Liver (tissue), 3 donors: ENCODE data around the gene NT5DC2.
"Not testable (repeated sequence)": the region's sequence is repeated elsewhere in the genome, so short reads cannot be mapped to it uniquely, and the experiment has no call there.

ENCODE experiments used
- ATF3 ChIP-seq: IDR thresholded peaks from 2 replicates; pipeline ENCODE4 v1.6.1; 2016; ENCODE audit warnings: antibody characterized with exemption
- CTCF ChIP-seq: fragments of 150-350 bp; IDR thresholded peaks from 2 replicates; pipeline ENCODE4 v1.5.1; 2017; ENCODE audit warnings: improper control_type of control experiment, low read depth, low read length; ENCODE audit not compliant: missing input control
- EGR1 ChIP-seq, 2 donors: IDR thresholded peaks; 2 replicates each; pipeline ENCODE4 v1.6.1; 2016 to 2018; ENCODE audit warnings: antibody characterized with exemption in 2 of 2, low read depth in 2 of 2
- HNF4A ChIP-seq, 2 donors: conservative IDR thresholded peaks; 2 replicates each; pipeline ENCODE4 v1.6.1; 2016; ENCODE audit warnings: antibody characterized with exemption in 2 of 2, mild to moderate bottlenecking in 2 of 2
- JUND ChIP-seq, 2 donors: IDR thresholded peaks; 2 replicates each; pipeline ENCODE4 v1.6.1; 2016; ENCODE audit warnings: antibody characterized with exemption in 2 of 2
- MAX ChIP-seq: IDR thresholded peaks from 2 replicates; pipeline ENCODE4 v1.6.1; 2016; ENCODE audit warnings: antibody characterized with exemption
- RAD21 ChIP-seq, 2 donors: IDR thresholded peaks; 2 replicates each; pipeline ENCODE4 v1.6.1; 2016; ENCODE audit warnings: antibody characterized with exemption in 2 of 2, mild to moderate bottlenecking in 2 of 2
- REST ChIP-seq: IDR thresholded peaks from 2 replicates; pipeline ENCODE4 v1.6.1; 2016; ENCODE audit warnings: antibody characterized with exemption, mild to moderate bottlenecking
- RXRA ChIP-seq, 2 donors: IDR thresholded peaks; 2 replicates each; pipeline ENCODE4 v1.6.1; 2017 to 2018; ENCODE audit warnings: antibody characterized with exemption in 2 of 2, mild to moderate bottlenecking in 1 of 2
- TAF1 ChIP-seq: conservative IDR thresholded peaks from 2 replicates; pipeline ENCODE4 v1.6.1; 2016; ENCODE audit warnings: antibody characterized with exemption, mild to moderate bottlenecking
- YY1 ChIP-seq: IDR thresholded peaks from 2 replicates; pipeline ENCODE4 v1.6.1; 2016; ENCODE audit warnings: antibody characterized with exemption, mild to moderate bottlenecking
- ZBTB33 ChIP-seq: IDR thresholded peaks from 2 replicates; pipeline ENCODE4 v1.6.1; 2016; ENCODE audit warnings: antibody characterized with exemption
- donor health status: healthy.
- donor health status: healthy.

- TF ChIP-seq JUND (IDR thresholded peaks at IDR 0.05); YY1; CTCF; EGR1 (IDR thresholded peaks at IDR 0.05; ENCODE audit: low read depth in 2 of 2); HNF4A (conservative IDR thresholded peaks at IDR 0.05); REST; RAD21 (IDR thresholded peaks at IDR 0.05); ATF3; ZBTB33; MAX; RXRA (IDR thresholded peaks at IDR 0.05); TAF1: not testable (repeated sequence)
Measured at GRCh38 chr3:52526671-52527038, 7.0 kb downstream of the NT5DC2 start.
